ENCODE data around the gene PRKCZ.

The PRKCZ gene

DNA sequence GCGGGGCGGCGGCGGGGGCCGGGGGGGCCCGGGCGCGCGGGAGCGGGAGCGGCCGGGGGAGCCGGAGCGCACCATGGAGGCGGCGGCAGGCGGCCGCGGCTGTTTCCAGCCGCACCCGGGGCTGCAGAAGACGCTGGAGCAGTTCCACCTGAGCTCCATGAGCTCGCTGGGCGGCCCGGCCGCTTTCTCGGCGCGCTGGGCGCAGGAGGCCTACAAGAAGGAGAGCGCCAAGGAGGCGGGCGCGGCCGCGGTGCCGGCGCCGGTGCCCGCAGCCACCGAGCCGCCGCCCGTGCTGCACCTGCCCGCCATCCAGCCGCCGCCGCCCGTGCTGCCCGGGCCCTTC, 178.5 kb downstream of the PRKCZ start:
- Histone ChIP-seq H3K27ac (peak overlapping the region; percentile 83), H3K4me3 (ENCODE audit: low read depth in 1 of 2, low read length in 1 of 2) (peak overlapping the region; percentile 85 to 97), H3K36me3 (no peaks in the 10 kb centered on the region), H3K4me1 (ENCODE audit: control insufficient read depth in 1 of 2, insufficient read depth in 1 of 2, low read depth in 1 of 2, low read length in 1 of 2) (peaks cover 50 to 53% of the 10 kb centered on the region in 2 experiments), H3K9me3 (no peaks in the 10 kb centered on the region), H3K27me3 (peaks cover 30% of the 10 kb centered on the region)
- TF ChIP-seq, protein P1, sequence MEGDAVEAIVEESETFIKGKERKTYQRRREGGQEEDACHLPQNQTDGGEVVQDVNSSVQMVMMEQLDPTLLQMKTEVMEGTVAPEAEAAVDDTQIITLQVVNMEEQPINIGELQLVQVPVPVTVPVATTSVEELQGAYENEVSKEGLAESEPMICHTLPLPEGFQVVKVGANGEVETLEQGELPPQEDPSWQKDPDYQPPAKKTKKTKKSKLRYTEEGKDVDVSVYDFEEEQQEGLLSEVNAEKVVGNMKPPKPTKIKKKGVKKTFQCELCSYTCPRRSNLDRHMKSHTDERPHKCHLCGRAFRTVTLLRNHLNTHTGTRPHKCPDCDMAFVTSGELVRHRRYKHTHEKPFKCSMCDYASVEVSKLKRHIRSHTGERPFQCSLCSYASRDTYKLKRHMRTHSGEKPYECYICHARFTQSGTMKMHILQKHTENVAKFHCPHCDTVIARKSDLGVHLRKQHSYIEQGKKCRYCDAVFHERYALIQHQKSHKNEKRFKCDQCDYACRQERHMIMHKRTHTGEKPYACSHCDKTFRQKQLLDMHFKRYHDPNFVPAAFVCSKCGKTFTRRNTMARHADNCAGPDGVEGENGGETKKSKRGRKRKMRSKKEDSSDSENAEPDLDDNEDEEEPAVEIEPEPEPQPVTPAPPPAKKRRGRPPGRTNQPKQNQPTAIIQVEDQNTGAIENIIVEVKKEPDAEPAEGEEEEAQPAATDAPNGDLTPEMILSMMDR (IDR thresholded peaks at IDR 0.05), result no peak

DNA sequence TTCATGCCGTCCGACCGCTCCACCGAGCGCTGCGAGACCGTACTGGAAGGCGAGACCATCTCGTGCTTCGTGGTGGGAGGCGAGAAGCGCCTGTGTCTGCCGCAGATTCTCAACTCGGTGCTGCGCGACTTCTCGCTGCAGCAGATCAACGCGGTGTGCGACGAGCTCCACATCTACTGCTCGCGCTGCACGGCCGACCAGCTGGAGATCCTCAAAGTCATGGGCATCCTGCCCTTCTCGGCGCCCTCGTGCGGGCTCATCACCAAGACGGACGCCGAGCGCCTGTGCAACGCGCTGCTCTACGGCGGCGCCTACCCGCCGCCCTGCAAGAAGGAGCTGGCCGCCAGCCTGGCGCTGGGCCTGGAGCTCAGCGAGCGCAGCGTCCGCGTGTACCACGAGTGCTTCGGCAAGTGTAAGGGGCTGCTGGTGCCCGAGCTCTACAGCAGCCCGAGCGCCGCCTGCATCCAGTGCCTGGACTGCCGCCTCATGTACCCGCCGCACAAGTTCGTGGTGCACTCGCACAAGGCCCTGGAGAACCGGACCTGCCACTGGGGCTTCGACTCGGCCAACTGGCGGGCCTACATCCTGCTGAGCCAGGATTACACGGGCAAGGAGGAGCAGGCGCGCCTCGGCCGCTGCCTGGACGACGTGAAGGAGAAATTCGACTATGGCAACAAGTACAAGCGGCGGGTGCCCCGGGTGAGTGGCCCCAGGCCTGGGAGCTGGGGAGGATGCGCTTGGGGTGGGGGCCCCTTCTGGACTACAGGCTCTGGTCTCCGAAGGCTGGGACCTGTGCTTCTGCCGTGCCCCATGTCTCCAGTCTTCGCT, 179.0 kb downstream of the PRKCZ start:
- peak overlapping the region; percentile 85 to 97 for H3K4me3 ChIP-seq (ENCODE audit: low read depth in 1 of 2, low read length in 1 of 2)
- H3K4me1 ChIP-seq (ENCODE audit: control insufficient read depth in 1 of 2, insufficient read depth in 1 of 2, low read depth in 1 of 2, low read length in 1 of 2), result peaks cover 56 to 59% of the 10 kb centered on the region in 2 experiments
- TF ChIP-seq, protein P1 (IDR thresholded peaks at IDR 0.05), result no peak
- no peaks in the 10 kb centered on the region for H3K36me3 ChIP-seq
- H3K27ac ChIP-seq, result peak overlapping the region; percentile 83
- no peaks in the 10 kb centered on the region for H3K9me3 ChIP-seq
- H3K27me3 ChIP-seq, result peaks cover 28% of the 10 kb centered on the region

DNA sequence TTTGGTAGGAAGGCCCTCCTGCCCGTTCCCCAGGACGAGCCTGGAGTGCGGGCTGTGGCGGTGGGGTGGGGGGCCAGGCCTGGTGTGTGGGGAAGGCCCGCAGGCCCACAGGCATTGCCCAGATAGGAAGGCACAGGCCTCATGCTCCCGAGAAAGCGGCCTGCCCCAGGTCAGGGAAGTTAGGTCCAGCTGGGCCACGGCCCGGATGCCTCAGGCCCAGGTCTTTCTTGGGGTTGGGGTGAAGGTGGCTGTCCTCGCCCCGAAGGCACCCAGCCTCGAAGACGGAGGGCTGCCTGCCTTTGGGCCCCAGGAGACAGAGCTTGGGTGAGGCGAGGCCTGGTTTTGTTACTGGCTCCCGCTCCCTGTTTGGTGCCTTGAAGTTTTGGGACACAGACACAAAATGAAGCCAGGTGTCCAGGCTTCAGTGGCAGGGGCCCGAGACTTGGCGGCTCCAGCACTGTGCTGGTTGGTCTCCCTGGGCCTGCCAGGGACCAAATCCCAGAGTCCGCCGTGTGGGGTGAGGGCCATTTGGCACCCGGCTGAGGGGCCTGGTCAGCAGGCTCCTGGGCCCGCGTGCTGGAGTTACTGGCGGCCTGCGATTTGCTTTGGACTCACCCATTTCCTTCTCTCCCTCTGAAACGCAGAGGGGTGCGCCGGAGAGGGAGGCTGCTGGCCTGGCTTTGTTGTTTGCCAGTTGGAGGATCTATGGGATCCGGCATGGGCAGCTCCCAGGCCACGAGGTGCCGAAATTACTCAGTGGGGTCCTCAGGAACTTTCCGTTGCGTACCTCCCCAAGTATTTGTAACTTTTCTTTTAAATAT, 179.9 kb downstream of the PRKCZ start:
- TF ChIP-seq, protein P1 (IDR thresholded peaks at IDR 0.05), result no peak
- peaks cover 64 to 68% of the 10 kb centered on the region in 2 experiments for H3K4me1 ChIP-seq (ENCODE audit: control insufficient read depth in 1 of 2, insufficient read depth in 1 of 2, low read depth in 1 of 2, low read length in 1 of 2)

DNA sequence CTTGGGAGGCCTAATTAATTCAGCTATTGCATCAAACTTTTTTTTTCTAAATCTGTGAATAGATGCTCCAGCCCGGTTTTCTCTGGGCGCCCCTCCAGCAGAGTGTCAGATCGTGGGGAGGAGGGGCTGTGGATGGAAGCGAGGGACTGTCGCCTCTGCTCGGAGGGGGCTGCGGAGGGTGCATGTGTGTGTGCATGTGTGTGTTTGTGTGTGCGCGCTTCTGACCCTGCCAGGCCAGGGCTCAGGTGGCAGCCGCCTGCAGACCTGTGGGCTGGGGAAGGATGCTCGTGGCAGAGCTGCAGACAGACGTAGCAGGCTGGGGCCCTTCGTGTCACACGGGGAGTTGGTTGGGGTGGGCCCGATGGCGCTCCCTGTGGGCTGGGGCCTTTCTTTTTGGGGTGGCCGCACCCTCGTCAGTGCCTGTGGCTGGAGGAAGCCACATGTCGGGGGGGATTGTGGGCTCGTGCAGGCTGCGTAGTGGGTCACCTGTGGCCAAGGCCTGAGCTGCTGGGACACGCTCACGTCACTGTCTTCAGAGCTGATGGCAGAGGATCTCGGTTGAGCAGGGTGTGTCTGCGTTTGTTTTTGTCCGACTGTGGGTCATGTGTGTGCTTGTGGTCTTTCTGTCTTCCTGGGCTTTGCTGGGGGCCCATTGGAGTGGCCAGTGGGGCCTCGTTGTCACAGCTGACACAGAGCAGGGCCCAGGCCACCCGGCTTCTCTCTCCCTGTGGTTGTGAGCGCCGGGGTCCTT, 180.7 kb downstream of the PRKCZ start:
- Histone ChIP-seq H3K27me3 (peaks cover 11% of the 10 kb centered on the region), H3K4me1 (ENCODE audit: control insufficient read depth in 1 of 2, insufficient read depth in 1 of 2, low read depth in 1 of 2, low read length in 1 of 2) (peaks cover 73 to 76% of the 10 kb centered on the region in 2 experiments), H3K4me3 (ENCODE audit: low read depth in 1 of 2, low read length in 1 of 2) (peak overlapping the region; percentile 85 to 97), H3K27ac (peak overlapping the region; percentile 30), H3K9me3 (no peaks in the 10 kb centered on the region), H3K36me3 (no peaks in the 10 kb centered on the region)
- TF ChIP-seq, protein P1 (IDR thresholded peaks at IDR 0.05), result no peak

More for the DNA sequence above, 179.9 kb downstream of the PRKCZ start:
- Histone ChIP-seq H3K27me3 (peaks cover 19% of the 10 kb centered on the region), H3K9me3 (no peaks in the 10 kb centered on the region), H3K36me3 (no peaks in the 10 kb centered on the region), H3K27ac (peak overlapping the region; percentile 83), H3K4me3 (ENCODE audit: low read depth in 1 of 2, low read length in 1 of 2) (peak overlapping the region; percentile 85 to 97)

DNA sequence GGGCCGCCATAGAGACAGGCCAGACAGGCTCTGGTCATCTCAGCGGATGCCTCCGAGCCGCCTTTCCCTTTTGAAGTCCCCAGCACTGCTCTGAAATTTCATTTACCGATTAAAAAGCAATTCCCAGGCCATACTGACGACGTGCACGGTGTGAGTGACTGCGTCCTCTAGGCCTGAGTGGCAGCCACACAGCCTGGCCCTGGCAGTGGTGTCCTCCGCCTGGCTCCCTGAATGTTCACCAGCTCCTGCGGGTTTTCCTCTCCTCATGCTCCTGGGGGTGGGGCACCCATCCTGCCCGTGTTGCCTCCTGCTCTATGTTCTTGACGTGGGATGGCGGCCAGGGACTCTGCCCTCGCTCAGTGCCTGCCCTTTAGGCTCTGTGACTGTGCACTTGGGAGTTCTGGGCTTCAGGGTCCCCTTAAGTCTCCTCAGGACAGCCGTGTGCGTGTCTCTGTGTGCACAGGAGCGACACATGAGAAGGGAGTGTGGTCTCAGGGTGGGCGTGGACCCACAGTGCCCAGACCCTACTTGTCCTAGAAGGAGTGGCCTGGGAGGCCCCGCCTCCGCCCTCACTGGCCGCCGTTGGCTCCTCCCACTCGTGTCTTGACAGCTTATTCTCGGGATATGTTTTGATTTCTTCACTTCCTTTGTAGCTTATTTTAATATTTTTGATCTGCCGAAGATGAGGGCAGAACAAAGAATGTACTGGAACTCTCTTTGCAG, 181.5 kb downstream of the PRKCZ start:
- peak overlapping the region; percentile 30 for H3K27ac ChIP-seq
- H3K4me1 ChIP-seq (ENCODE audit: control insufficient read depth in 1 of 2, insufficient read depth in 1 of 2, low read depth in 1 of 2, low read length in 1 of 2), result peaks cover 78 to 82% of the 10 kb centered on the region in 2 experiments
- no peaks in the 10 kb centered on the region for H3K9me3 ChIP-seq
- TF ChIP-seq, protein P1 (IDR thresholded peaks at IDR 0.05), result no peak
- H3K4me3 ChIP-seq (ENCODE audit: low read depth in 1 of 2, low read length in 1 of 2), result peak overlapping the region; percentile 85 to 97
- H3K27me3 ChIP-seq, result peaks cover 4% of the 10 kb centered on the region
- no peaks in the 10 kb centered on the region for H3K36me3 ChIP-seq
